GM12872 (cell line): ENCODE data around the gene ADGRF3.

Experiments used
- CTCF ChIP-seq: IDR thresholded peaks from 3 replicates; pipeline ENCODE4 v1.5.1; 2011; ENCODE audit warnings: low read depth, mild to moderate bottlenecking, low read length, moderate library complexity; ENCODE audit not compliant: insufficient read depth

Gene ADGRF3

GRCh38 chr2:26318950-26319349 is 27.6 kb downstream of the ADGRF3 start:
- no peak for TF ChIP-seq CTCF

DNA sequence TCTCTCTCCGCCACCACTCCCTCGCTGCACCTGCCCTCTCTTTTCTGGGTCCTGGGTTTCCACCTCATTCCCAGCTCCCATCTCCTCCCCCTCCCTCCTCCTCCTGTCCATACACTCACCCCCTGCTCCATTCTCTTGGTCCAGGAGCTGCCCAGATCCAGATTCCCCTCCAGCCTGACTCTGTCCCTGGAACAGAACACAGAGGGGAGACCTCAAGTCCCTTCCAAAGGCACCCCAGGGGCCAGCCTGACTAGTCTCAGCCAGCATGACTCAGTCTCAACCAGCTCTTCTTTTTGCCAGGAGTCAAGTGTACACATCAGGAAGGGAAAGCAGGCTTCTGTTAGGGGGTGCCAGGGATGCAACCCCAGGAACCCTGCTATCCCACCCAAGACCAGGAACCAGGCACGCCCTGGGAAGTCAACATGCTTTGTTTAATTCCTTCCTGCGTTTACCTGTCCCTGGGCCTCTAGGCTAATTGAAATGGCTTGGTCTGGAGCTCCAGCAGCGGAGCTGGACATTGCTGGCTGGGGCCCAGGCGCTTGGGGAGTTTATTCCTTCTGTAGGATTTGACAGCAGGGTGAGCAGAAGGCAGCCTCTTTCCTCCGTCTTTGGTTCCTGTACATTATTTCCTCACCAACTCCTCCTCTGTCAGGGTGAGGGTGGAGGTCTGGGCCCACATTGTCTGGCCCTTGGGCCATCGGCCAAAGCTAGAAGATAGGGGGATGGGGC is 29.0 kb downstream of the ADGRF3 start:
- TF ChIP-seq CTCF = no peak

GRCh38 chr2:26316845-26317244 is 29.7 kb downstream of the ADGRF3 start:
- no peak for TF ChIP-seq CTCF

- 0 out of 3 replicates have a peak, but pooled peaks have one; percentile 7 for TF ChIP-seq CTCF
Measured at GRCh38 chr2:26316041-26316440, 30.5 kb downstream of the ADGRF3 start.

DNA sequence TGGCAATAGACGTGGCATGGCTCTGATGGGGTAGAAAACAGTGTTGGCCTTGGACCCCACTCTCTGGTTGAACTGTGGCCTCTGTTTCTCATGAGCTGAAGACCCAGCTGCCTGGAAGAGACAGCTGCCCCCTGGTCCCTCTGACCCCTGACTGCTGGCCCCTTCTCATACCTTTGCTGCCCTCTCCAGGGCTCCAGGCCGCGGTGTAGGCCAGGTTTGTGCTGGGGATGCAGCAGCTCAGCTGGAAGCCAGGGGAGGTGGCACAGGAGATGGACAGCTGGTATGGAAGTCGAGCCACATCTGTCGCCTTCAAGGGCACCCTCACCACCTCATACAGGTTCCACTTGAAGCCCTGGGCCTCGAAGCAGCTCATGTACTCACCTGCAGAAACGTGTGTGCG is 32.3 kb downstream of the ADGRF3 start:
- no peak for TF ChIP-seq CTCF

GRCh38 chr2:26313446-26313845 is 33.1 kb downstream of the ADGRF3 start:
- TF ChIP-seq CTCF = no peak

- TF ChIP-seq CTCF = no peak
Measured at GRCh38 chr2:26312471-26312870, 34.1 kb downstream of the ADGRF3 start.
